Astrocyte of the spinal cord (primary cell): Measurements from ENCODE around the gene PAPPA2.

ENCODE experiments used
- DNase-seq: peaks from one replicate; pipeline ENCODE4 v3.0.0; 2011; ENCODE audit warnings: low read depth, low spot score
- H3K4me3 ChIP-seq: 2 replicates; pipeline ENCODE4 v1.5.1; 2011; ENCODE audit warnings: low read depth, mild to moderate bottlenecking, low read length, moderate library complexity
- in situ Hi-C: cut with HindIII; loops from 2 replicates; pipeline ENCODE4 v1.10.0; 2017; ENCODE audit warnings: low sequenced_read_pairs
- TF ChIP-seq, protein P1 (sequence below): IDR thresholded peaks from 2 replicates; pipeline ENCODE4 v1.5.1; 2012; ENCODE audit warnings: low read depth, mild to moderate bottlenecking, low read length, inconsistent platforms

The PAPPA2 gene

DNA sequence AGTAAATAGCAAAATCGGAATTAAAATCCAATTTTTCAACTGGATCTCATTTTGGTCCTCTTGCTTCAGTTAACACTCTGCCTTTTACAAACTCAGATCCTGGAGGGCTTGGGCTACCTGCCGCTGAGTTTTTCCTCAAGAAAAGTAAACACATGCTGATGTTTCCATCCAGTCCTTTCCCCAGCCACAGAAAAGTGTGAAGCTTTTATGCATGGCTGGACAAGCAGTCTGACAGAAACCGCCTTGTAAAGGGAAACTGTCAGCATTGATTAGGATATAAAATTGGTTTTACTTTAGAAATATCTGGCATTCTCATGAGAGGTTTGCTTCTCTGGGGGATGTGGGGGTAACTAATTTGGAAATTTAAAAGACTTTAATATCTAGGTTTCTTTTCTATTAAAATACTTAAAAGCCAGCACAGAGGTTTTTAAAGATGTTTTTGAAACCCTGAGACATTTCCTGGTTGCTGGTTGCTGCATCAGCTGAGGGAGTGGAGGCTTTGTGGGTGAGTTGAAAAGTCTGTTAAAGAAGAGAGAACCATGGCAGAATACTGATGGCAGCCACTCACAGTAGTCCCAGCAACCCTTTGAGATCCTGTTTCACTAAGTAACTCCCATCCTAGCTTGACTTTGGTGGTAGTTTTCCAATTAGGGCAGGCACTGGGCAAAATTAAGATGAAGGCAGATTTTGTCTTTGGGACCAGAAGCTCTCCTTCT is 238.3 kb downstream of the PAPPA2 start:
- no peak for DNase-seq
- in situ Hi-C loops, result no loop called here
- H3K4me3 ChIP-seq, result no peak overlapping the region
- TF ChIP-seq, protein P1, sequence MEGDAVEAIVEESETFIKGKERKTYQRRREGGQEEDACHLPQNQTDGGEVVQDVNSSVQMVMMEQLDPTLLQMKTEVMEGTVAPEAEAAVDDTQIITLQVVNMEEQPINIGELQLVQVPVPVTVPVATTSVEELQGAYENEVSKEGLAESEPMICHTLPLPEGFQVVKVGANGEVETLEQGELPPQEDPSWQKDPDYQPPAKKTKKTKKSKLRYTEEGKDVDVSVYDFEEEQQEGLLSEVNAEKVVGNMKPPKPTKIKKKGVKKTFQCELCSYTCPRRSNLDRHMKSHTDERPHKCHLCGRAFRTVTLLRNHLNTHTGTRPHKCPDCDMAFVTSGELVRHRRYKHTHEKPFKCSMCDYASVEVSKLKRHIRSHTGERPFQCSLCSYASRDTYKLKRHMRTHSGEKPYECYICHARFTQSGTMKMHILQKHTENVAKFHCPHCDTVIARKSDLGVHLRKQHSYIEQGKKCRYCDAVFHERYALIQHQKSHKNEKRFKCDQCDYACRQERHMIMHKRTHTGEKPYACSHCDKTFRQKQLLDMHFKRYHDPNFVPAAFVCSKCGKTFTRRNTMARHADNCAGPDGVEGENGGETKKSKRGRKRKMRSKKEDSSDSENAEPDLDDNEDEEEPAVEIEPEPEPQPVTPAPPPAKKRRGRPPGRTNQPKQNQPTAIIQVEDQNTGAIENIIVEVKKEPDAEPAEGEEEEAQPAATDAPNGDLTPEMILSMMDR, result no peak

DNA sequence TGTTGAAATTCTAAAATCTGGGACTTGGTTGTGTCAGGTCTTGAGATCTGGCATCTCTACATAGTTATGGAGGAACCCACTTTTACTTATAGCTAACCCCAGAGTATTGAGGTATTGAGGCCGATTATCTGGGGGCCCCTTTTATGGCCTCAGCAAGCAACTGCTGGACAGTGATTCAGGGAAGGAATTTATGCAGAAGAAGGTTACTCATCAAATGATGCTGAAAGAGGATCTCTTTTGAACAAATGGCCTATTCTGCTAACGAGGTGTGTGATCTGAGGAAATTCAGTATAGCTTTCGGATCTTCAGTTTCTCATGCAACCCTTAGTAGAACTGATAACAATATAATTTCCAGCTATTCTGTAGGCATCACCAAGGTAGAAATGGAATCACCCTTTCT is 239.9 kb downstream of the PAPPA2 start:
- in situ Hi-C loops, result no loop called here
- H3K4me3 ChIP-seq, result no peak overlapping the region
- TF ChIP-seq, protein P1, result no peak
- no peak for DNase-seq

DNA sequence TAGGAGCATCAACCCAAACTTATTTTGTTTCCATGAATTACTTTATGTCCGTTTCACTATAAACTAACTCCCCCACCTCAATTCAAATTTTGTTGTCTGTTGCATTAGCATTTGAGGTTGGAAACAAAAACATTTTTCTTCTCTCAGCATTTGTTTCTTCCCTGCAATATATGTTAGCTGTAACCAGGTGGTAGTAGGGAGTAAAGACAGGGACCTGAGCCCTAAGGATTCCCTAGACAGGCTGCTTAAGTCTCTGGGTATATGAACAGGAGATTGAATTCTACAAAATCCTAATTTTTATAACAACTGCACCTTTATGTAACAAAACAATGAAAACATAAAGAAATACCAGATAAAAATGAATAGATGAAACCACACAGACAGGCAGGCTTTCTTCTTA is 242.6 kb downstream of the PAPPA2 start:
- TF ChIP-seq, protein P1, result no peak
- DNase-seq, result no peak
- no peak overlapping the region for H3K4me3 ChIP-seq
- in situ Hi-C loops, result no loop called here

DNA sequence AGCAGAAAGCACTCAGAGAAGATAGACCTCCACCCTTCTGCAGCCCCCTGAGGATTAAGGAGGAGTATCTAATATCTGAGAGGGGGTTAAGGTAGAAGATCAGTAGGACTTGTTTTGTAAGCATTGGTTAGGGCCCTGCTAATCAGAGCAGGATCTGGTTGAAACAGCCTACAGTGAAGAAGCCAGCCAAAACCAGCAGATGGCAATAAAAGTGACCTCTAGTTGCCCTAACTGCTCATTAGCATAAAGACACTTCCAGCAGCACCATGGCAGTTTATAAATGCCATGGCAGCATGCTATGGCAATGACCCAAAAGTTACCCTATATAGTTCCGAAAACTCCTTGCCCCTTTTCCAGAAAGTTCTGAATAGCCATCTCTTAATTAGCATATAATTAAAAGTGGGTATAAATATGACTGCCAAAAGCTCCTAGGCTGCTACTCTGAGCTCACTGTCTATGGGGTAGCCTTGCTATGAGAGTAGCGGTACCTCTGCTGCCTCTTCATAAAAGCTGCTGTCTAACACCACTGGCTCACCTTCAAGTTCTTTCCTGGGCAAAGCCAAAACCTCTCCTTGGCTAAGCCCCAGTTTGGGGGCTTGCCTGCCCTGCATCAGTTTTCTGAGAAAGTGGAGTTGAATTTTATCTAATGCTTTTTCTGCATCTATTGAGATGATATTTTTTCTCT is 254.2 kb downstream of the PAPPA2 start:
- H3K4me3 ChIP-seq, result no peak overlapping the region
- no peak for DNase-seq
- TF ChIP-seq, protein P1, result no peak
- in situ Hi-C loops, result no loop called here

DNA sequence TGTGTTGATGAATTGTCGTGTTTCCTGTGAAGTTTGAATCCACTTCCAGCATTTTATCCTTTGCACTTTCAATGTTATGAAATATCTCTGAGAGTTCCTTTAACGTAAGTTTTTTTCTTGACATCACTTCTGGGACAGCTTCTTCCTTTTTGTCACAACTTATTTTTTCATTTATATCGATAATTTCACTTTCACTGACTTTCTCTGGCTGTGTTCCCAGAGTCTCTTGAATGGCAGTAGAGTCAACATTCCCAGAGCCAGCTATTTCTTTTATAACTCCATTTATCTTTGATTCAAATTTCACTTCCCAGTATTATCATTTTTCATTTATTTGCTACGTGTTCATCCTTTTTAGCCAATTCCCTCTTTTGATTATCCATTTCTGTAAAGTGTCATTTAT is 256.5 kb downstream of the PAPPA2 start:
- no peak for DNase-seq
- in situ Hi-C loops, result no loop called here
- TF ChIP-seq, protein P1, result no peak
- H3K4me3 ChIP-seq, result no peak overlapping the region

DNA sequence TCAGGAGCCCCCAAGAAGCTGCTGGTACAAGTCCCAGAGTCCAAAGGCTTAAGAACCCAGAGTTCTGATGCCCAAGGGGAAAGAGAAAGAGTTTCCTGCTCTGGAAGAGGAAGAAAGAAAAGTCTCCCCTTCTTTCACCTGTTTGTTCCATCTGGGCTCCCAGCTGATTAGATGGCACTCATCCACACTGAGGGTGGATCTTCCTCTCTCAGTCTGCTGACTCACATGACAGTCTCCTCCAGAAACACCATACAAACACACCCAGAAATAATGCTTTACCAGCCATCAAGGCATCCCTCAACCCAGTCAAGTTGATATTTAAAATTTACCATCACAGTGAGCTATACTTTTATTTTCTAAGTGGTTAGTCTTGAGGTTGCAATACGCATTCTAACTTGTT is 257.9 kb downstream of the PAPPA2 start:
- DNase-seq, result no peak
- TF ChIP-seq, protein P1, result no peak
- H3K4me3 ChIP-seq, result no peak overlapping the region
- in situ Hi-C loops, result no loop called here
